HCT116 (cell line): ENCODE results near the gene TMEM86A. TPM values are rescaled to one million over a fixed set of nuclear protein-coding genes. Genes with fewer than 3 reads are reported as not detected.

ENCODE experiments used
- ATAC-seq: fragments of 200-7000 bp; cut with Tn5 transposase; 2 replicates; pipeline ENCODE4 v1.9.1; 2020; ENCODE audit warnings: mild to moderate bottlenecking, moderate library complexity
- BruUV-seq: library from RNA; stranded (reverse); fragments of 400-500 nt; replicated peaks from 2 replicates; lab custom pipeline; 2021; lab: Mats Ljungman, UMichigan
- CTCF ChIA-PET: fragments of 300-600 bp; sonication (Branson Sonifier 250); formaldehyde crosslinking; loops from one replicate; lab custom pipeline; 2021; ENCODE audit warnings: antibody characterized with exemption; lab: Charles Lee
- POLR2A ChIA-PET: fragments of 300-600, 350-600 bp; sonication (Branson Sonifier 250); formaldehyde crosslinking; loops from one replicate; lab custom pipeline; 2021; ENCODE audit warnings: antibody characterized with exemption; lab: Charles Lee
- RAD21 ChIA-PET, 2 experiments: fragments of 300-600 bp; sonication (Branson Sonifier 250); formaldehyde crosslinking; loops; one replicate each; lab custom pipeline; 2023; ENCODE audit warnings: low total read pairs in 2 of 2; ENCODE audit not compliant: uncharacterized antibody in 2 of 2, unreplicated experiment in 2 of 2, low non-redundant PET in 1 of 2; lab: Charles Lee
- DNase-seq: peaks from one replicate; pipeline ENCODE4 v3.0.0-alpha.2; 2010; ENCODE audit warnings: low read depth, low spot score
- H2AFZ ChIP-seq: fragments of 200-600 bp; shearing (Covaris generic), sonication (generic); 2 replicates; pipeline ENCODE4 v1.6.1; 2017; ENCODE audit warnings: low read depth, mixed run types, mixed read lengths, antibody characterized with exemption, low read length; ENCODE audit not compliant: poor library complexity, severe bottlenecking
- H3K27ac ChIP-seq: 2 replicates; pipeline ENCODE4 v1.5.1; 2012; ENCODE audit warnings: low read depth, low read length
- H3K27me3 ChIP-seq: fragments of 200-600 bp; sonication (generic); 2 replicates; pipeline ENCODE4 v1.6.1; 2016; ENCODE audit warnings: mixed run types, low read length, mixed read lengths; ENCODE audit not compliant: insufficient read depth
- H3K36me3 ChIP-seq, 2 experiments: fragments of 200-500 bp in 1 of 2; fragments of 200-600 bp in 1 of 2; sonication (Bioruptor generic) in 1 of 2; sonication (generic) in 1 of 2; 2 replicates each; pipeline versions ENCODE4 v1.5.1 to v1.6.1; 2014 to 2016; ENCODE audit warnings: low read length in 2 of 2, inconsistent platforms in 1 of 2, mixed read lengths in 1 of 2, mixed run types in 1 of 2; ENCODE audit not compliant: insufficient read depth in 2 of 2, control insufficient read depth in 1 of 2
- H3K4me1 ChIP-seq, 2 experiments: fragments of 200-600 bp in 1 of 2; sonication (generic) in 1 of 2; 2 replicates each; pipeline versions ENCODE4 v1.5.1 to v1.6.1; 2012 to 2017; ENCODE audit warnings: low read length in 2 of 2, inconsistent platforms in 1 of 2, mild to moderate bottlenecking in 1 of 2, mixed read lengths in 1 of 2, mixed run types in 1 of 2, moderate library complexity in 1 of 2; ENCODE audit not compliant: insufficient read depth in 2 of 2, control insufficient read depth in 1 of 2
- H3K4me2 ChIP-seq: fragments of 200-600 bp; sonication (generic); 2 replicates; pipeline ENCODE4 v1.6.1; 2017; ENCODE audit warnings: mixed run types, low read length, mixed read lengths
- H3K4me3 ChIP-seq, 2 experiments: fragments of 200-600 bp in 1 of 2; sonication (generic) in 1 of 2; replicated peaks in 1 of 2; 2 replicates each; pipeline ENCODE4 v1.5.1; 2011 to 2016; ENCODE audit warnings: low read length in 2 of 2, control low read depth in 1 of 2, low read depth in 1 of 2, mild to moderate bottlenecking in 1 of 2, mixed read lengths in 1 of 2, mixed run types in 1 of 2
- H3K79me2 ChIP-seq: fragments of 200-600 bp; sonication (generic); 2 replicates; pipeline ENCODE4 v1.6.1; 2017; ENCODE audit warnings: mild to moderate bottlenecking, mixed run types, low read length, moderate library complexity, mixed read lengths; ENCODE audit not compliant: insufficient read depth
- H3K9ac ChIP-seq: fragments of 200-600 bp; sonication (generic); 2 replicates; pipeline ENCODE4 v1.6.1; 2016; ENCODE audit warnings: low read length, mixed read lengths
- H3K9me2 ChIP-seq: fragments of 200-600 bp; sonication (generic), shearing (Covaris generic); 2 replicates; pipeline ENCODE4 v1.6.1; 2017; ENCODE audit warnings: mixed run types, mild to moderate bottlenecking, moderate library complexity; ENCODE audit not compliant: insufficient read depth
- H3K9me3 ChIP-seq, 2 experiments: fragments of 200-500 bp in 1 of 2; fragments of 200-600 bp in 1 of 2; sonication (Bioruptor generic) in 1 of 2; sonication (generic) in 1 of 2; 2 replicates each; pipeline ENCODE4 v1.6.1; 2014 to 2017; ENCODE audit warnings: low read length in 2 of 2, mixed read lengths in 2 of 2, inconsistent platforms in 1 of 2, low read depth in 1 of 2, mild to moderate bottlenecking in 1 of 2, mixed run types in 1 of 2, moderate library complexity in 1 of 2; ENCODE audit not compliant: control insufficient read depth in 1 of 2, insufficient read depth in 1 of 2
- H4K20me1 ChIP-seq: fragments of 200-600 bp; sonication (generic), shearing (Covaris generic); 2 replicates; pipeline ENCODE4 v1.6.1; 2017; ENCODE audit warnings: mixed run types, mild to moderate bottlenecking, moderate library complexity; ENCODE audit not compliant: insufficient read depth
- CEBPB ChIP-seq: IDR thresholded peaks from 2 replicates; pipeline ENCODE4 v1.6.1; 2012; ENCODE audit warnings: low read depth
- EGR1 ChIP-seq: IDR thresholded peaks from 2 replicates; pipeline ENCODE4 v1.6.1; 2012; ENCODE audit warnings: low read depth
- EZH2phosphoT487 ChIP-seq: fragments of 200-600 bp; IDR thresholded peaks from 2 replicates; pipeline ENCODE4 v1.6.1; 2018; ENCODE audit warnings: antibody characterized with exemption, borderline replicate concordance
- POLR2A ChIP-seq: IDR thresholded peaks from 2 replicates; pipeline ENCODE4 v1.7.0; 2011; ENCODE audit warnings: borderline replicate concordance; ENCODE audit not compliant: insufficient read depth, insufficient read length; ENCODE audit errors: extremely low read depth
- REST ChIP-seq: IDR thresholded peaks from 2 replicates; pipeline ENCODE4 v1.6.1; 2012; ENCODE audit warnings: low read depth
- intact Hi-C: fragments of 100-400 bp; cut with micrococcal nuclease; formaldehyde crosslinking; loops from 2 replicates; pipeline ENCODE4 v1.10.0; 2022
- total RNA-seq: library from RNA; stranded (reverse); gene quantifications from one replicate; pipeline ENCODE4 v1.2.1, GENCODE V29; 2021; ENCODE audit not compliant: unreplicated experiment

The TMEM86A gene
- total RNA-seq, 1 experiment from 2014 or later = 2.0 TPM

GRCh38 chr11:18707811-18708340 is 9.3 kb downstream of the TMEM86A start:
- peaks cover 7% of the 10 kb centered on the region; the same call in 1 of the 2 replicates for H3K27me3 ChIP-seq
- POLR2A ChIA-PET = no interaction called here

More at GRCh38 chr11:18707811-18708340, 9.3 kb downstream of the TMEM86A start:
- H3K9me3 ChIP-seq = no peaks in the 10 kb centered on the region
- no peak overlapping the region for H3K9ac ChIP-seq
- H3K36me3 ChIP-seq = no peaks in the 10 kb centered on the region
- intact Hi-C loops = no loop called here
- CTCF ChIA-PET = no interaction called here
- H3K27ac ChIP-seq = no peak overlapping the region
- H3K4me1 ChIP-seq = no peaks in the 10 kb centered on the region
- no TSS peak for BruUV-seq
- no peak overlapping the region for H3K4me2 ChIP-seq
- ATAC-seq (no peak), DNase-seq (no peak)
- no peaks in the 10 kb centered on the region for H4K20me1 ChIP-seq
- RAD21 ChIA-PET = no interaction called here
- H2AFZ ChIP-seq = no peak overlapping the region
- no peak for TF ChIP-seq EGR1
- no peak for TF ChIP-seq EZH2phosphoT487
- no peak for TF ChIP-seq REST
- TF ChIP-seq POLR2A = no peak
- TF ChIP-seq CEBPB = no peak
- TF ChIP-seq, all 23 proteins: peak for 0
- H3K79me2 ChIP-seq = no peaks in the 10 kb centered on the region
- H3K9me2 ChIP-seq = no peaks in the 10 kb centered on the region
- no peak overlapping the region for H3K4me3 ChIP-seq
